Measurements from ENCODE around the gene PLEKHF1. TPM values are rescaled to one million over a fixed set of nuclear protein-coding genes. Genes with fewer than 3 reads are reported as not detected.

PLEKHF1 gene
- total and polyA plus RNA-seq, 2 of the 8 experiments (the other 6 are each of a cell fraction or from before 2014, with no cell fraction given) = 11.1 to 18.4 TPM

DNA sequence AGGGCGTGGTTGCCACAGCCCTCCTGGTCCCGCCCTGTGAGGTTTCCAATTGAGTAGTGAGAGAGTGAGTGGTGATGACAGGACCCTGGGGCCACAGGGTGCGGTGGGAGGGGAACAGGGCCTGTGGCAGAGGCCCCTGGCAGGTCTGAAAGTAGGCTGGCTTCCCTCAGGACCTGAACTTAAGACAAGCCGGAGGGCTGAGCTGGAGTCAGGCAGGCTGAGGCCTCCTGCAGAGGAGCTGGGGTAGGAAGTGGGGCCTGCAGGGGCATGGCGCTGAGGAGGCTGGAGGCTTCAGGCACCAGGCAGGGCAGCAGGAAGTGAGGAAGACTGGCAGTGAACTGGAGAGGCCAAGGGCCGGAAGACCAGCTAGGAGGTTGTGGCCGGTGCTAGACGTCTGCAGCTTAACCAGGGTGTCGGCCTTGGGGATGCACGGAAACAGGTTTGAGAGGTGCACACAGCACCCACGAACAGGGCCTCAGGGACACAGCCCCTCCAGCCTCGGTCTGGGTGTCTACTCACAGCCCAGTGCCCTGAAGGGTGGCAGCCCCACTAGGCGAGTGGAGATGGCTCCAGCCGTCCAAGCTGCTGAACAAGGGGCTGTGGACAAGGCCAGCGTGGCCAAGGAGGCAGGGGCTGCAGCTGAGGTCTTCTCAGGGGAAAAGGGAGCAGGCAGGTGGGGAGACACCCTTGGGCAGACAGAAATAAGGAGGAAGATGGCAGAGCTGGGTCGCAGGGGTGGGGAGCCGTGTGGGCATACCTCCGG lies 41.4 kb upstream of the PLEKHF1 start (continued):
- no peak for TF ChIP-seq HDAC6 (IDR thresholded peaks at IDR 0.05; ENCODE audit: low read depth, low read length)
- no peak for TF ChIP-seq EP300 (IDR thresholded peaks at IDR 0.05; ENCODE audit: borderline replicate concordance in 1 of 2, low read depth in 2 of 2, low read length in 2 of 2)
- TF ChIP-seq CTCF (IDR thresholded peaks at IDR 0.05; ENCODE audit: control extremely low read depth in 1 of 3, insufficient read depth in 1 of 3, low read depth in 1 of 3, low read length in 3 of 3) = no peak
- no peak for TF ChIP-seq E2F6 (IDR thresholded peaks at IDR 0.05)
- TF ChIP-seq SAP30 (IDR thresholded peaks at IDR 0.05; ENCODE audit: insufficient read depth, insufficient replicate concordance, low read length) = no peak
- TF ChIP-seq CTBP2 (IDR thresholded peaks at IDR 0.05; ENCODE audit: borderline replicate concordance, insufficient read depth, insufficient read length, low read length) = no peak
- no peak for TF ChIP-seq POLR2AphosphoS5 (IDR thresholded peaks at IDR 0.05; ENCODE audit: low read depth, low read length)
- TF ChIP-seq MAFK (IDR thresholded peaks at IDR 0.05; ENCODE audit: low read depth, low read length) = no peak

Measured in H1 (cell line).